NCI-H748 (cell line): ENCODE measurements around the gene PUS1.
A peak's percentile ranks its signal among the peaks of the same experiment; 100 is the strongest.
"Not testable (repeated sequence)": the region's sequence is repeated elsewhere in the genome, so short reads cannot be mapped to it uniquely, and the experiment has no call there.

Source experiments
- DNase-seq: peaks from one replicate; lab custom pipeline; 2025; ENCODE audit not compliant: unreplicated experiment; lab: John Stamatoyannopoulos, UW

The PUS1 gene

GRCh38 chr12:131959641-131960589, 30.8 kb downstream of the PUS1 start:
- no peak for DNase-seq

DNA sequence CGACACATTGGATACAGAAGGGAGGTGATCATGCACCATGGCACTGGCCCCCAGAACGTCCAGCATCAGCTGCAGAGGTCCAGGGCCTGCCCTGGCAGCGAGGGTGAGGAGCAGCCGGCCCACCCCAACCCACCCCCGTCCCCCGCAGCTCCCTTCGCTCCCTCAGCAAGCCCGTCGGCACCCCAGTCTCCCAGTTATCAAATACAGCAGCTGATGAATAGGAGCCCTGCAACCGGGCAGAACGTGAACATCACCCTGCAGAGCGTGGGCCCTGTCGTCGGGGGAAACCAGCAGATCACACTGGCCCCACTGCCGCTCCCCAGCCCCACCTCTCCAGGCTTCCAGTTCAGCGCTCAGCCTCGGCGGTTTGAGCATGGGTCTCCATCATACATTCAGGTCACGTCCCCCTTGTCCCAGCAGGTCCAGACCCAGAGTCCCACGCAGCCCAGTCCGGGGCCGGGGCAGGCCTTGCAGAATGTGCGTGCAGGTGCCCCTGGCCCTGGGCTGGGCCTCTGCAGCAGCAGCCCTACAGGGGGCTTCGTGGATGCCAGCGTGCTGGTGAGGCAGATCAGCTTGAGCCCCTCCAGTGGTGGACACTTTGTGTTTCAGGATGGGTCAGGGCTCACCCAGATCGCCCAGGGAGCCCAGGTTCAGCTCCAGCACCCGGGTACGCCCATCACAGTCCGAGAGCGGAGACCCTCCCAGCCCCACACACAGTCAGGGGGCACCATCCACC, 31.7 kb downstream of the PUS1 start:
- not testable (repeated sequence) for DNase-seq

DNA sequence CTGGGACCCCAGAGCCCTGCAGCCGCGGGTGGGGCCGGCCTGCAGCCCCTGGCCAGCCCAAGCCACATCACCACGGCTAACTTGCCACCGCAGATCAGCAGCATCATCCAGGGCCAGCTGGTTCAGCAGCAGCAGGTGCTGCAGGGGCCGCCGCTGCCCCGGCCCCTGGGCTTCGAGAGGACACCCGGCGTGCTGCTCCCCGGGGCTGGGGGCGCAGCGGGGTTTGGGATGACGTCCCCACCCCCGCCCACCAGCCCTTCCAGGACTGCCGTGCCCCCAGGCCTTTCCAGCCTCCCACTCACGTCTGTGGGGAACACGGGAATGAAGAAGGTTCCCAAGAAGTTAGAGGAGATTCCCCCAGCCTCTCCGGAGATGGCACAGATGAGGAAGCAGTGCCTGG, 32.3 kb downstream of the PUS1 start:
- not testable (repeated sequence) for DNase-seq

DNA sequence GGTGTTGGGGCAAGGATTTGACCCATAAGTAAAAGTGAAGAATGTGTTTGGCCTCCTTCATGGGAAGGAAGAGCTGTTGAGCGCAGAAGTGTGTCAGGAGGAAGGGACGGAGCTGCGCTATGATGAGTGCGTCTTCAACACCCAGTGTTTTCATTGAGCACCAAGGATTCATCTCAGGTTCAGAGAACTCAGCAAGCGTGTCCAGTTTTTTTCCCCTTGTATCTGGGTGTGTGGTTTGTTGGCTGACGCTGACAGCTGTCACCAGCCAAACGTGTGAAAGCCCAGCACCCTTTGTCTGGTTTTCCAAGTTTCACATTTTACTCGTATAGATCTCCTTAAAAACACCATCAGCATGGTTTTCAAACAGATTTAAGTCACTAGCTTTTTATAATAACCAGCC, 33.0 kb downstream of the PUS1 start:
- DNase-seq = no peak

- no peak for DNase-seq
Measured at GRCh38 chr12:131963381-131963780, 34.3 kb downstream of the PUS1 start.

- DNase-seq = no peak
Measured at GRCh38 chr12:131965073-131965472, 36.0 kb downstream of the PUS1 start.

DNA sequence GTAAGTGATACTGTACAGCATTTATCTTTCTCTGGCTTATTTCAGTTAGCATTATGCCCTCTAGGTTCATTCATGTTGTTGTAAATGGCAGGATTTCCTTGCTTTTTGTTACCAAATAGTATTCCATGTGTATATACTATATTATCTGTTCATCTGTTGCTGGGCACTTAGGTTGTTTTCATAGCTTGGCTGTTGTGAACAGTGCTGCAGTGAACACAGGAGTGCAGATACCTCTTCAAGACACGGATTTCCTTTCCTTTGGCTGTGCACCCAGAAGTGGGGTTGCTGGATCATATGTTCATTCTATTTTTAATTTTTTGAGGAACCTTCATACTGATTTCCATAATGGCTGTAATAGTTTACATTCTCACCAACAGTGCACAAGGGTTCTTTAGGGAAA, 42.1 kb downstream of the PUS1 start:
- DNase-seq = peak; percentile 47

GRCh38 chr12:131975228-131975627, 46.2 kb downstream of the PUS1 start:
- no peak for DNase-seq

DNA sequence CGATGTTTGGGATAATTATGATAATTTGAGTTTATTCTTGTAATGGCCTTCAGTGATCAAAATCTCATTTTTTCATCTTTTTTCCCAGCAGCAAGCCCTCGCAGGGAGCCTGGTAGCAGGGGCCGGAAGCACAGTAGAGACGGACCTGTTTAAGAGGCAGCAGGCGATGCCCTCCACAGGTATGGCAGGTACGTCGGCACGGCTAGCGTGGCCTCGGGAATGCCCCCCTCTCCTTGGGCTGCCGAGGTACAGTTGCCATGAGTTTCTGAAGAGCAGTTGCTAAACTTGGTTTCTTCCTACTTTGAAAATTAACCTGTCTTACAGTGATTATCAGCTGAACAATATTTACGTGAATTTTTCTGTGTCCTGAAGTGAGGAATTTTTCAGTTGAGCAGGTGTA, 50.5 kb downstream of the PUS1 start:
- no peak for DNase-seq

DNA sequence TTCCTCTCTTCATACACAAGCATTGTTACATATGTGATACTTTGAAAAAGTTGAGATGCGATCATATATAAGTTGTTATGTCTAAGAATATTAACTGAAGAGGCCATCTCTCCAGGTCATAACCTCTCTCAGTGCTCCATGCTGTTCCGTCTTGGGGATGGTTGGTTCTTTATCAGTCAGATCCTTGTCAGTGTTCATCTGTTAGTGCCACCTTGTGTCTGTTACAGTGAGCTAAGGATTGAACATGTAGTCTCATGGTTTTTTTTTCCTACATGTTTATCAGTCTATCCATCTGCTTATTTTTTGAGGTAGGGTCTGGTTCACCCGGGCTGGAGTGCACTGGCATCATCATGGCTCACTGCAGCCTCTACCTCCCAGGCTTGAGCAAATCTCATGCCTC, 51.2 kb downstream of the PUS1 start:
- no peak for DNase-seq

DNA sequence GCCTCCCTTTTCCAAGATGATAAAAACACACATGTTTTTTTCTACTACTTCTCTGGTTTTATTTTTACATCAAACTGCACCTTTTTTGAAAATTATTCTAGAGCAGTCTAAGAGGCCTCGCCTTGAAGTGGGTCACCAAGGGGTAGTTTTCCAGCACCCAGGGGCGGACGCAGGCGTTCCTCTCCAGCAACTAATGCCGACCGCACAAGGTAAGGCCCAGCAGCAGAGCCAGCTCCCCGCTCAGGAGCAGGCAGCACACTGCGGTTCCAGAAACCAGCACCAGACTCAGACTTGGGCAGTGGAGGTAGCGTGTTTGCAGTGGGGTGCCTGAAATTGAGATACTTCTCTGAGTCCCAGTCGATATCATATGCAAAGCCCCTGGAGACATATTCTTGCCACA, 52.3 kb downstream of the PUS1 start:
- DNase-seq = no peak

DNA sequence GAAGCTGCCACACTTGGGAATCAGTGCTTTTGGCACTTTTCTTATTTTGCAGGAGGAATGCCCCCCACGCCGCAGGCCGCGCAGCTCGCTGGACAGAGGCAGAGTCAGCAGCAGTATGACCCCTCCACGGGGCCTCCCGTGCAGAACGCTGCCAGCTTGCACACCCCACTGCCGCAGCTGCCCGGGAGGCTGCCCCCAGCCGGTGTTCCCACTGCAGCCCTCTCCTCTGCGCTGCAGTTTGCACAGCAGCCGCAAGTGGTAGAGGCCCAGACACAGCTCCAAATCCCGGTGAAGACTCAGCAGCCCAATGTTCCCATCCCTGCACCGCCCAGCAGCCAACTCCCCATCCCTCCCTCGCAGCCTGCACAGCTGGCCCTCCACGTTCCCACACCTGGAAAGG, 53.0 kb downstream of the PUS1 start:
- DNase-seq = no peak

GRCh38 chr12:131983026-131983425, 54.0 kb downstream of the PUS1 start:
- no peak for DNase-seq

GRCh38 chr12:131983554-131983953, 54.5 kb downstream of the PUS1 start:
- no peak for DNase-seq

- DNase-seq = no peak
Measured at GRCh38 chr12:131984334-131984733, 55.3 kb downstream of the PUS1 start.

GRCh38 chr12:131985510-131985875, 56.4 kb downstream of the PUS1 start:
- not testable (repeated sequence) for DNase-seq

DNA sequence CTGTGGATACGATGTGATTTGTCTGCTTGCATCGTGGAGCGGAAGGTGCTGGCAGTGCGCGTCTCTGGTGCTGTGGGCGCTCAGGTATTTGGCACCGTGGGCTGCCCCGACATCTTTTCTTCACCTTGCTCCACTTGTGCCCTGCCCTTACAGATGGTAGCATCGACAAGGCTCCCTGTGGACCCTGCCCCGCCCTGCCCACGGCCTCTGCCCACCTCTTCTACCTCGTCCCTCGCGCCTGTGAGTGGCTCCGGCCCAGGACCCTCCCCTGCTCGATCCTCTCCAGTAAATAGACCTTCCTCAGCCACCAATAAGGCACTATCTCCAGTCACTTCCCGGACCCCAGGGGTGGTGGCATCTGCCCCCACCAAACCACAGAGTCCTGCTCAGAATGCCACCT, 57.3 kb downstream of the PUS1 start:
- DNase-seq = no peak

DNA sequence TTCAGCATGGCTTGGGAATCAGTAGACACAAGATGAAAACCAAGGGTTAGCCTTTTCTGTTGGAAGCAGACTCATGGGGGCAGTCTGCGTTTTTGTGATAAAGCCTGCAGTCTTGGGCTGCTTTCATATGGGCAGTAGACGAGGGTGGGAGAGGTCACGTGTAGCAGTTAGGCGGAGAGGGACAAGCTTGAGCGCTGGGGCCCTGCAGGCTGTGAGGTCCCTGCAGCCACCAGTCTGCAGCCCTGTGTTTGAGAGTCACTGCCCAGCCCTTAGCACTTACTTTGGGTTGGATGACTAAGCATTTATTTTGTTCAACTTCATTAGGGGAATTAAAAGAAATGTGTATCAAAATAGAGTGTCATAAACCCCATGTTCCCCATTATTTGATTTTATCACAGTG, 57.8 kb downstream of the PUS1 start:
- DNase-seq = no peak

DNA sequence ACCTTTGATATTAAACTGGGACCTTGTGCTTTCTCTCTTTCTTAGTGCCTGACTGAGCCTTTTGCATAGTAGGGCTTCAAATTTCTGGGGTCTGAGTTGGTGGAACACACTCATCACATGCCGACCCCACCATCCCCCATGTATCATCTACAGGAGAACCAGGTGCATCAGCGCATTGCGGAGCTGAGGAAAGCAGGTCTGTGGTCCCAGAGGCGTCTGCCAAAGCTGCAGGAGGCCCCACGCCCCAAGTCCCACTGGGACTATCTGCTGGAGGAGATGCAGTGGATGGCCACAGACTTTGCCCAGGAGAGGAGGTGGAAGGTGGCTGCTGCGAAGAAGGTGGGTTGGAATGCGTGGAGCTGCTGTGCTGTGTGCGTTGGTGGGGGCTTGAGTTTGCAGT, 58.5 kb downstream of the PUS1 start:
- no peak for DNase-seq

DNA sequence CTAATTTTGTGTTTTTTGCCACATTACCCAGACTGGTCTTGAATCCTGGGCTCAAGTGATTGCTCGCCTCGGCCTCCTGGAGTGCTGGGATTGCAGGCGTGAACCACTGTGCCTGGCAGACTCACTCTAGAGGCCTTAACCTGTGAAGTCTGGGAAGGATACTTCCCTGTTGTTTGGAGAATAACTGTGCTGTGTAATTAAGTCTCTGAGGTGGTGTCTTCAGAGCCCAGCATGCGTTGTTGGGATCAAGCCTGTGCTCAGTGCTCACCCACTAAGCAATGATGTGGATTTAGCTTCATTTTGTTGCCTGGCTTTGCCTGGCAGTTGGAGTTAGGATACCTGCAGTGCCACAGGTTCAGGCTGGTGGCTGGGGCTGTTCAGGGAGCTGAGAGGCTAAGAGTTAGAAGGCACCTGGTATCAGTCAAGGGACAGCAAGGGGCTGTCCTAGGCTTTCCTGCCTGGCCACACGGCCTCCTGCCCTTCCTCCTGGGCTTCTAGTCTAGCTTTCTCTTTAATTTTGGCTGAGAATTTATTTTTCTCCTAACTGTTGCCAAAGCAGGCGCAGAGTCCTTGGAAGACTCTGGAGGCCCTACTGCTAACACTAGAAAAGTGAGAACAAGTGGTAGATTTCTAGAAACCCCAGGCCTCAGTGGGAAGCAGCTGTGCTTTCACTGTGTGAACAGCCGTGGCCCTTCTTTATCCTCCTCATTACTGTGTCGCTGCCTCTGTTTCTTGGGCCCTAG, 59.1 kb downstream of the PUS1 start:
- no peak for DNase-seq

DNA sequence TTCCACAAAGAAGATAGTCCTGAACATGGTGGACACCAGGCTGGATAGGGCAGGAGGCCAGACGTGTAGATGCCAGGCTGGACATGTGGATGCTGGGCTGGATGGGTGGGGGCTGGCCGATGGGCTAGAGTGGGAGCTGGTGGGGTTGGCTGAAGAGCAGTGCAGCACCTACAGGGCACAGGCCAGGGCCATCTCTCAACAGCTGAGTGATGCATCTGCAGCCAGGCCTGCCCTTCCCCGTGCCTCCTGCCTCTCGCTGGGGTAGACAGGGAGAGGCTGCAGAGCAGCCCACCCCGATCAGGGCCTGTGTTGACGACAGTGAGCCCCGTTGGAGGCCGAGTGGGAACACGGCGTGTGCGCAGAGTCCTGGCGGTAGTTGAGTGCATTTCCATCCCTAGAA, 59.9 kb downstream of the PUS1 start:
- no peak for DNase-seq
